Measurements from ENCODE around the gene TBRG1.
"Not testable (repeated sequence)": the region's sequence is repeated elsewhere in the genome, so short reads cannot be mapped to it uniquely, and the experiment has no call there.

Gene TBRG1

GRCh38 chr11:124622531-124623451, at the start of gene TBRG1:
TSS of gene TBRG1 (plus strand) at chr11:124622864. CDS start at chr11:124623084, 220 bp downstream.
- peak; percentile 68 to 77 for DNase-seq (ENCODE audit: low read depth in 2 of 2)

GRCh38 chr11:124577716-124578427, 44.8 kb upstream of the TBRG1 start:
- DNase-seq (ENCODE audit: low read depth in 2 of 2): no peak

GRCh38 chr11:124578761-124579160, 43.9 kb upstream of the TBRG1 start:
- no peak for DNase-seq (ENCODE audit: low read depth in 2 of 2)

GRCh38 chr11:124581817-124582216, 40.8 kb upstream of the TBRG1 start:
- no peak for DNase-seq (ENCODE audit: low read depth in 2 of 2)

- no peak for DNase-seq (ENCODE audit: low read depth in 2 of 2)
Measured at GRCh38 chr11:124582565-124582964, 40.1 kb upstream of the TBRG1 start.

GRCh38 chr11:124583781-124584180, 38.9 kb upstream of the TBRG1 start:
- no peak for DNase-seq (ENCODE audit: low read depth in 2 of 2)

- no peak for DNase-seq (ENCODE audit: low read depth in 2 of 2)
Measured at GRCh38 chr11:124584681-124585372, 37.8 kb upstream of the TBRG1 start.

GRCh38 chr11:124586238-124586860, 36.3 kb upstream of the TBRG1 start:
- peak; percentile 9 to 28 for DNase-seq (ENCODE audit: low read depth in 2 of 2)

GRCh38 chr11:124591430-124591829, 31.2 kb upstream of the TBRG1 start:
- DNase-seq (ENCODE audit: low read depth in 2 of 2): no peak

- no peak for DNase-seq (ENCODE audit: low read depth in 2 of 2)
Measured at GRCh38 chr11:124592627-124593026, 30.0 kb upstream of the TBRG1 start.

- no peak for DNase-seq (ENCODE audit: low read depth in 2 of 2)
Measured at GRCh38 chr11:124595302-124595701, 27.4 kb upstream of the TBRG1 start.

- DNase-seq (ENCODE audit: low read depth in 2 of 2): no peak
Measured at GRCh38 chr11:124597626-124598025, 25.0 kb upstream of the TBRG1 start.

- DNase-seq (ENCODE audit: low read depth in 2 of 2): no peak
Measured at GRCh38 chr11:124600621-124601320, 21.9 kb upstream of the TBRG1 start.

GRCh38 chr11:124602193-124602592, 20.5 kb upstream of the TBRG1 start:
- no peak for DNase-seq (ENCODE audit: low read depth in 2 of 2)

- not testable (repeated sequence) for DNase-seq (ENCODE audit: low read depth in 2 of 2)
Measured at GRCh38 chr11:124602723-124603122, 19.9 kb upstream of the TBRG1 start.

- no peak for DNase-seq (ENCODE audit: low read depth in 2 of 2)
Measured at GRCh38 chr11:124605719-124606118, 16.9 kb upstream of the TBRG1 start.

- DNase-seq (ENCODE audit: low read depth in 2 of 2): no peak
Measured at GRCh38 chr11:124608147-124608546, 14.5 kb upstream of the TBRG1 start.

- DNase-seq (ENCODE audit: low read depth in 2 of 2): no peak
Measured at GRCh38 chr11:124610295-124610694, 12.4 kb upstream of the TBRG1 start.

- DNase-seq (ENCODE audit: low read depth in 2 of 2): no peak
Measured at GRCh38 chr11:124611064-124611463, 11.6 kb upstream of the TBRG1 start, which contains the start of gene PANX3. TSS of gene PANX3 (plus strand) at chr11:124611428. CDS start at chr11:124611557, 129 bp downstream.

- DNase-seq (ENCODE audit: low read depth in 2 of 2): no peak
Measured at GRCh38 chr11:124612045-124612444, 10.6 kb upstream of the TBRG1 start.

Data from stimulated activated CD4-positive, alpha-beta T cell treated with anti-CD3 and anti-CD28 coated beads, Interleukin-4, amount 100 ng/mL, for 48 hours (primary cell).